GM12878 (cell line): ENCODE data around the gene COTL1. TPM values are rescaled to one million over a fixed set of nuclear protein-coding genes. Genes with fewer than 3 reads are reported as not detected.
A peak's percentile ranks its signal among the peaks of the same experiment; 100 is the strongest.

ENCODE experiments used
- ATAC-seq: fragments of 200-7000 bp; cut with Tn5 transposase; 3 replicates; pipeline ENCODE4 v1.9.1; 2020; ENCODE audit warnings: mild to moderate bottlenecking, moderate library complexity
- BruUV-seq: library from RNA; stranded (reverse); fragments of 400-500 nt; replicated peaks from 2 replicates; lab custom pipeline; 2021; lab: Mats Ljungman, UMichigan
- CTCF ChIA-PET: fragments of 300-600 bp; sonication (Branson Sonifier 250); formaldehyde crosslinking; extraction: SDS; loops from one replicate; lab custom pipeline; 2021; ENCODE audit warnings: inconsistent platforms; lab: Yijun Ruan, JAX
- POLR2A ChIA-PET: fragments of 350-600 bp; formaldehyde crosslinking; extraction: SDS; loops from one replicate; lab custom pipeline; 2021; ENCODE audit warnings: inconsistent platforms; lab: Charles Lee
- RAD21 ChIA-PET: fragments of 300-600 bp; sonication (Branson Sonifier 250); formaldehyde crosslinking; loops from one replicate; lab custom pipeline; 2023; ENCODE audit warnings: antibody characterized with exemption; ENCODE audit not compliant: unreplicated experiment; lab: Charles Lee
- SMC1A ChIA-PET: fragments of 300-600 bp; sonication (Branson Sonifier 250); formaldehyde crosslinking; loops from one replicate; lab custom pipeline; 2023; ENCODE audit not compliant: unreplicated experiment, uncharacterized antibody; lab: Charles Lee
- DNase-seq: peaks from one replicate; pipeline ENCODE4 v3.0.0-alpha.2; 2011; ENCODE audit warnings: low read depth, low spot score
- FAIRE-seq: peaks from 3 replicates; lab custom pipeline; 2011; peaks lifted over from hg19 to GRCh38; lab: Jason Lieb, UNC
- H2AFZ ChIP-seq: 2 replicates; pipeline ENCODE4 v1.6.0; 2011; ENCODE audit warnings: low read depth, low read length, control low read depth; ENCODE audit not compliant: control insufficient read depth
- H3K27ac ChIP-seq: 2 replicates; pipeline ENCODE4 v1.5.1; 2011; ENCODE audit warnings: control low read depth; ENCODE audit not compliant: control insufficient read depth, insufficient read depth
- H3K27me3 ChIP-seq, 2 experiments: replicated peaks in 1 of 2; 2 replicates each; pipeline versions ENCODE4 v1.6.0 to v1.6.1; 2011; ENCODE audit warnings: low read length in 1 of 2; ENCODE audit not compliant: control insufficient read depth in 2 of 2, insufficient read depth in 2 of 2
- H3K36me3 ChIP-seq, 2 experiments: 2 replicates each; pipeline ENCODE4 v1.5.1; 2011; ENCODE audit warnings: low read length in 1 of 2; ENCODE audit not compliant: control insufficient read depth in 2 of 2, insufficient read depth in 2 of 2
- H3K4me1 ChIP-seq: 2 replicates; pipeline ENCODE4 v1.6.1; 2011; ENCODE audit warnings: mild to moderate bottlenecking, low read length, moderate library complexity, mixed read lengths; ENCODE audit not compliant: control insufficient read depth, insufficient read depth
- H3K4me2 ChIP-seq: 2 replicates; pipeline ENCODE4 v1.6.0; 2011; ENCODE audit warnings: control low read depth; ENCODE audit not compliant: control insufficient read depth, insufficient read depth
- H3K4me3 ChIP-seq: fragments of 200-600 bp; sonication (generic); 2 replicates; pipeline ENCODE4 v1.5.1; 2016
- H3K79me2 ChIP-seq: 2 replicates; pipeline ENCODE4 v1.6.0; 2011; ENCODE audit warnings: low read length; ENCODE audit not compliant: control insufficient read depth, insufficient read depth
- H3K9ac ChIP-seq: 2 replicates; pipeline ENCODE4 v1.8.0; 2011; ENCODE audit warnings: low read length, control low read depth, mixed read lengths; ENCODE audit not compliant: control insufficient read depth, insufficient read depth
- H3K9me3 ChIP-seq: replicated peaks from 3 replicates; pipeline ENCODE4 v1.5.1; 2011; ENCODE audit warnings: mild to moderate bottlenecking, low read length; ENCODE audit not compliant: control insufficient read depth, insufficient read depth
- H4K20me1 ChIP-seq: 2 replicates; pipeline ENCODE4 v1.6.0; 2011; ENCODE audit not compliant: control insufficient read depth, insufficient read depth
- CHD4 ChIP-seq: fragments of 200-600 bp; sonication (generic); IDR thresholded peaks from 2 replicates; pipeline ENCODE4 v1.6.1; 2016; ENCODE audit warnings: mild to moderate bottlenecking
- MEF2B ChIP-seq: fragments of 450-650 bp; IDR thresholded peaks from 2 replicates; pipeline ENCODE4 v1.6.1; 2018; ENCODE audit warnings: mild to moderate bottlenecking, moderate library complexity; ENCODE audit not compliant: partially characterized antibody, poor library complexity, severe bottlenecking
- PKNOX1 ChIP-seq: fragments of 450-650 bp; IDR thresholded peaks from 2 replicates; pipeline ENCODE4 v1.6.1; 2016; ENCODE audit warnings: mild to moderate bottlenecking
- POLR2A ChIP-seq: IDR thresholded peaks from 2 replicates; pipeline ENCODE4 v1.6.1; 2011; ENCODE audit warnings: low read depth, mild to moderate bottlenecking, low read length
- POLR2AphosphoS2 ChIP-seq: IDR thresholded peaks from 2 replicates; pipeline ENCODE4 v1.6.1; 2011; ENCODE audit warnings: low read depth, mild to moderate bottlenecking, low read length, improper control_type of control experiment, moderate library complexity
- RUNX3 ChIP-seq: IDR thresholded peaks from 2 replicates; pipeline ENCODE4 v1.6.1; 2012; ENCODE audit warnings: low read length, inconsistent platforms
- ZNF217 ChIP-seq: fragments of 450-650 bp; IDR thresholded peaks from 2 replicates; pipeline ENCODE4 v1.6.1; 2017; ENCODE audit warnings: antibody characterized with exemption, mild to moderate bottlenecking
- WGBS: methylation state at CpG from one replicate; pipeline ENCODE4 v1.1.6; 2016; ENCODE audit warnings: low lambda C conversion rate; ENCODE audit not compliant: insufficient replicate concordance, insufficient coverage; ENCODE audit errors: missing lambda C conversion rate; 5-methylcytosine and 5-hydroxymethylcytosine counted together
- in situ Hi-C: fragments of 300-500 bp; cut with MboI; formaldehyde crosslinking; loops from 9 replicates; pipeline ENCODE4 v1.14.3; 2018; ENCODE audit warnings: mixed read lengths
- intact Hi-C: fragments of 100-400 bp; cut with micrococcal nuclease; formaldehyde crosslinking; loops from one replicate; pipeline ENCODE4 v1.14.2; 2022; ENCODE audit not compliant: unreplicated experiment
- polyA plus RNA-seq, 11 experiments: library from polyadenylated mRNA; depleted of rRNA in 4 of 11; unstranded in 6 of 11; stranded (reverse) in 5 of 11; fragments of >200 nt; fragmentation: Nextera tagmentation in 4 of 11; fragmentation: Illumina TruSeq in 1 of 11; extraction: Ambion mirVana in 4 of 11; extraction: Trizol in 1 of 11; gene quantifications; 1 replicate in 1 of 11; 2 replicates in 10 of 11; pipeline versions ENCODE4 v1.2.1 to v1.2.3, GENCODE V29; 2011 to 2016; ENCODE audit warnings: inconsistent platforms in 2 of 11, missing spikeins in 2 of 11, low read depth in 1 of 11
- total RNA-seq, 4 experiments: library from RNA; depleted of rRNA in 3 of 4; stranded (reverse); fragments of >200 nt in 3 of 4; fragmentation: Illumina TruSeq in 1 of 4; extraction: Trizol in 1 of 4; gene quantifications; 2 replicates each; pipeline versions ENCODE4 v1.2.1 to v1.2.3, GENCODE V29; 2013 to 2021

The COTL1 gene
- total and polyA plus RNA-seq, 10 of the 15 experiments (the other 5 are each of a cell fraction or from before 2014, with no cell fraction given): 140 to 894 (median 330) TPM

- Histone ChIP-seq H3K36me3 (peaks cover 20 to 25% of the 10 kb centered on the region in 2 experiments; a peak in 3 of 4 replicates), H3K4me1 (peaks cover 14% of the 10 kb centered on the region), H3K4me3 (no peak overlapping the region), H3K9ac (peak overlapping the region; percentile 9; the same call in 1 of the 2 replicates), H3K27me3 (no peaks in the 10 kb centered on the region), H3K9me3 (no peaks in the 10 kb centered on the region; the same call in 2 of the 3 replicates), H3K4me2 (peak overlapping the region; percentile 14; the same call in 1 of the 2 replicates), H3K79me2 (peaks cover 63% of the 10 kb centered on the region), H2AFZ (no peak overlapping the region), H3K27ac (peak overlapping the region; percentile 65), H4K20me1 (no peaks in the 10 kb centered on the region)
- no peak for FAIRE-seq
- in situ Hi-C loops (no loop called here), intact Hi-C loops (no loop called here)
- ChIA-PET RAD21 (no interaction called here), CTCF (interaction anchor here (0.8 to 1.0 kb wide), 2 partner anchors 12 to 56 kb away, joined by 3 read pairs; no protein-coding TSS in a partner anchor), SMC1A (interaction anchor here (0.7 to 1.7 kb wide), 4 partner anchors 9 to 87 kb away, joined by 3 to 7 read pairs (median 3); no protein-coding TSS in a partner anchor), POLR2A (no interaction called here)
- ATAC-seq: peak; percentile 72
- no peak for TF ChIP-seq POLR2AphosphoS2
- no peak for TF ChIP-seq MEF2B
- 0 out of 2 replicates have a peak, but pooled peaks have one; percentile 36 for TF ChIP-seq POLR2A
- no peak for TF ChIP-seq CHD4
- TF ChIP-seq ZNF217: no peak
- TF ChIP-seq RUNX3: peak; percentile 33; the same call in 1 of the 2 replicates
- no peak for TF ChIP-seq PKNOX1
- no peak for DNase-seq
- no TSS peak for BruUV-seq
- 73% methylated on average over 15 of the region's 15 CpGs for WGBS
These were observed 40.7 kb downstream of the COTL1 start for GRCh38 chr16:84577034-84577803.
